Amygdala (tissue), 56 donors: Measurements from ENCODE around the gene SERPINB13.
A peak's percentile ranks its signal among the peaks of the same experiment; 100 is the strongest.
"Not testable (repeated sequence)": the region's sequence is repeated elsewhere in the genome, so short reads cannot be mapped to it uniquely, and the experiment has no call there.

Experiments used
- DNase-seq, 56 donors: peaks; one replicate each; lab custom pipeline; 2025; lab: John Stamatoyannopoulos, UW

Gene SERPINB13

DNA sequence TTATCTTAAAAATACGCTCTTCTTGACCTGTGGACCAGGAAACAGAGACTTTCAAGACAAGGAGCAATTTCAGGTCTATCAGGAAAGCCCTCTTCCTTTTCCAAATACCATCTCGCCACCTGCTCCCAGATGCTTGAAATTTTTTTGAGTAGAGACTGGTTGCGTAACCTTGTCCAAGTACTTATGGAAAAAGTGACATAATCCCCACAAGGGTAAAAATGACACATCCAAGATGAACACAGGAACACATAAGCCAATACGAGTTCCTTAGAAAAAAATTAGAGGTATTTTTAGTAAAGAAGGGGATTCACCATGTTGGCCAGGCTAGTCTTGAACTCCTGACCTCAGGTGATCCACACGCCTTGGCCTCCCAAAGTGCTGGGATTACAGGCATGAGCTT lies 1.8 kb downstream of the SERPINB13 start:
- DNase-seq = no peak

GRCh38 chr18:63590373-63590772 lies 3.2 kb downstream of the SERPINB13 start:
- no peak for DNase-seq

- DNase-seq = no peak
Measured at GRCh38 chr18:63590966-63591695, 4.0 kb downstream of the SERPINB13 start.

DNA sequence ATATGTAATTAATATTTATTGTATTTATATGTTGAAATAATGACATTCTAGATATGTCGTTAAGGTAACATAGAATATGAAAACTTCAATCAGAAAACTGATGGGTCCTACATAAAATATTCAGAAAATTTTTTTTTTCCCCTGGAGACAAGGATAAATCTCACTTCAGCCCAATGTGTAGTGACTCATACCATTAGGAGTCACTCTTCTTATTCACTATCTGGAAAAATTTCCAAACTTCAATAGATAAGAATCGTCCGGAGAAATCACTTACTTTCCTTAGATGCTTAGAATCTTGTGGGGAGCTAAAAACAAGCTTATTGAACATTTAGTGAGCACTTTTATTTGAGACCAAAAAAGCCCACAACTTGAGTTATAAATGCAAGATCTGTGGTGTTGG lies 4.6 kb downstream of the SERPINB13 start:
- no peak for DNase-seq

GRCh38 chr18:63592471-63592870 lies 5.3 kb downstream of the SERPINB13 start:
- no peak for DNase-seq

- no peak for DNase-seq
Measured at GRCh38 chr18:63596964-63597363, 9.8 kb downstream of the SERPINB13 start.

GRCh38 chr18:63603355-63603754 lies 16.2 kb downstream of the SERPINB13 start:
- DNase-seq = no peak

- no peak for DNase-seq
Measured at GRCh38 chr18:63603772-63604171, 16.6 kb downstream of the SERPINB13 start.

DNA sequence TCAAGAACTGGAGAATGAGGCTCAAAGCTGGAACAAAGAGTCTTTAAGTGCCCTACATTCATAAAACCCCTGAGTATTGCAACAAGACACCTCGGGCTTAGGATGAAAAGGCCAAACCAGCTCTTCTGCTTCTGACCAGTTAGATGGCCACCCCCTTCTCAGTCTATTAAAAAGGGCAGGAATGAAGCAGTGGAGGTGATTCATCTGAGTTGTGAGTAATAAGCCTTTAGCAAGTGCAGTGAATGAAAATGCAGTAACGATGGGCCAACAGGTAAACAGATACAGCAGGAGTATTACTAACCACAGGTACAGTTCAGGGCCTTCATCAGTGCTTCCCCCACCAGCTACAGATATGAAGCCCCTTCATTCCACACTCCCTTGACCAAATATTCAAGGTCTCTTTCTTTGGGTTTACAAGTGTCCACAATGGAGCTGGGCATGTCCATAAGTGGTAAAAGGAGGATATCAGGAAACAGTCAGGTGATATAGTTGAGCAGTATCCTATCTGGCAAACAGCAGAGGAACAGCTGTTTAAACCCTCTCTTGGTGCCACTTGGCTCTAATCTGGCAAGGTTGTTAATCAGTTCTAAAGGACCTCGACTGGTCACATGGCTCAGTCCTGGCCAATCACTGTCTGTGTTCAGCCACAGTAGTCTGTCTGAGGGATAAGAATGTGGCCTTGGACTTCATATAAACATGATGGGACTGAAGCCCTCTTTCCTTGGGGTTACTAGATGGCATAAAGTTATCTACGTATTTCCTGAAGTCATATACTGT lies 17.8 kb downstream of the SERPINB13 start:
- peak in 1 of 56 donors; percentile 41 for DNase-seq

- DNase-seq = no peak
Measured at GRCh38 chr18:63606526-63606925, 19.4 kb downstream of the SERPINB13 start.

DNA sequence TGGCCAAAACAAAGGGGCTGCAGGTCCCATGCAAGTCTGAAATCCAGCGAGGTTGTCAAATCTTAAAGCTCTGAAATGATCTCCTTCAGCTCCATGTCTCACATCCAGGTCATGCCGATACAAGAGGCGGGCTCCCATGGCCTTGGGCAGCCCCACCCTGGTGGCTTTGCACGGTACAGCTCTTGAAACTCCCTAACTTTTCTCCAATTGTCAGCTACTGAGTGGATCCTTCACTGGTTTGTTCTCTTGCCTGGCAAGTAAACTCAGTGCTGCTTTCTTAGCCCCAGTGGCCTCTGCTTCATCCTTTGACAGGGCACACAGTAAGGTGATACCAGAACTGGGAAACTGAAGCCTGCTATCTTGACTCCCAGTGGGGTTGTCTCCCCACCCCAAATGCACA lies 26.3 kb downstream of the SERPINB13 start:
- no peak for DNase-seq

- no peak for DNase-seq
Measured at GRCh38 chr18:63617049-63617914, 30.1 kb downstream of the SERPINB13 start.

- no peak for DNase-seq
Measured at GRCh38 chr18:63617915-63618234, 30.7 kb downstream of the SERPINB13 start.

GRCh38 chr18:63619661-63620060 lies 32.5 kb downstream of the SERPINB13 start:
- no peak for DNase-seq

- no peak for DNase-seq
Measured at GRCh38 chr18:63624863-63625262, 37.7 kb downstream of the SERPINB13 start.

DNA sequence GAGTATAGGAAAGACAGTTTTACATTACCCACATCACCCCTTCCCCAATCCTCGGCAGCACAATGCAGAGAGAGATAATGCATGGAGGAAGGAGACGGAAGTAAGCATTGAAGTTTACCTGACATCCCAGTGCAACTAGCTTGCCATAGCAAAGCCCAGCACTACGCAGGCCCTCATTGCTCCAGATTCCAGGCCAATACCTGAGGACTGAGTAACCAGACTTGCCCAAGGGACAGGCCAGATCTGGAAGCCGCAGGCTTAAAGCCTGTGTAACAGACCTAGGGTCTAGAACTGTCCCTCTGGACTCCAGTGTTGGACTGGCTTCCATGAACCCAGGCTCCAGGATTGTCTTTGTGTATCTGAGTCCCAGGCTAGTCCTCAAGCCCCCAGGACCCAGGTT lies 39.3 kb downstream of the SERPINB13 start:
- no peak for DNase-seq

DNA sequence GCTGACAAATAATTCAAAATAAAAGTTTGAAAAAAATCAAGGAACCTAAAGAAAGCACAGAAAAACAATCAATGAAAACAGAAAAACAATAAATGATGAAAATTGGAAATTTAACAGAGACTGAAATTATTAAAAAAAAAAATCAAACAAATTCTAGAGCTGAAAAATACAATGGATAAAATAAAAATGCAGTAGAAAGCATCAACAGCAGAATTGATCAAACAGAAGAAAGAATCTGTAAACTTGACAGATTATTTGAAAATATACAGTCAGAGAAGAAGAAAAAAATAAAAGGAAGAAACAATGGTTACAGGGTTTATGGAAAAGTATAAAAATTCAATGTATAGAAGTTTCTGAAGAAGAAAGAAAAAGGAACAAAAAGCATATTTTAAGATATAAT lies 40.7 kb downstream of the SERPINB13 start:
- DNase-seq = no peak

GRCh38 chr18:63637703-63638102 lies 50.6 kb downstream of the SERPINB13 start:
- DNase-seq = no peak

DNA sequence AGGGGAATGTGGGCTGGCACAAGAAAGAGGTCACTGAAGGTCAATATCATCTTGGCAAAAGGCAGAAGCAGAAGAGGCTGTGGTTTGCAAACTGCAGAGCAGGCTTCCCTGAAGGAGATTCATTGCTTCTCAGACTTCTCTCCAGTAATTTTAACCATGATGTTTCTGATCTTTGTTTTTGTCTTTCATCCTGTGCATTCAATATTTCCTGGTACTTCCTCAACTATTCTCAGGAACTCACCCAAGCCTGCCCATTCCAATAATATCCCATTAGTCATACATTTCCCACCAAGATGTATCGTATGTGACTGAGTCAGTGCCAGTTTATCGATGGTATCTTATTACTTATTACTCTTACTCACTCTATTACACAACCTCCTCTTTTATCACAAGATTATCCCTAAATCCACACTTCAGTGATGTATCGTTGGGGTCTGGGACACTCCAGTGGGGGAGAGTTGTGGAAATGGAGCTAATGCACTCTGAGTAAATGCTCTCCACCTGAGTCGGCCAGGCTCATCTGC lies 54.1 kb downstream of the SERPINB13 start:
- not testable (repeated sequence) for DNase-seq

DNA sequence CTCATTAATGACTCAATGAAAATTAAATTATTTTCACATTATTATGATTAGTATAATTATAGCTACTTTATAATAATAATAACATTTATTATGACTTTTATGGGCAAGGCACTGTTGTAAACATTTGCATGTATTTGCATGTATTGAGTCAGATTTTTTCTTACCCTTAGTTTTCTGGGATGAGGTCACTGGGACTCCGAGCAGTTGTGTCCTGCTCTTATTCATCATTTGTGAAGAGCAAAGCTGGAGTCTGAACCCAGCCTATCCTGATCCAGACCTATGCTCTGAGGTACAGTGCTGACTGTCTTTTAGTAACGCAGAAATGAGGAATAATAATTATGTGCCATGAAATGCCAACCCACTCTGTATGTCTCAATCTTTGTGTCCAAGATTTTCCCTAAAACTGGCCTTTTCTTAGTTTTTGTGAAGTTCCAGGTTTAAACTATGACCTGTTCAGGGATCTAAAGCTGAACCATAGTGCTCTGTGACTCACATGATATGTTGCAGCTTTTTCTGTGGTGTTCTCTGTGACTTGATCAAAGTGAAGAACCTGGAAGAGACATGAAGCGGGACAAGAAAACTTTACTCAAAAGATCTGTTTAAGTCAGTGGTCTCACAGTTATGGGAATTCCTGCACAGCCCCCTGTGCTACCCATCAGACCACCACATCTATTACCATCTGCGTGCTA lies 55.7 kb downstream of the SERPINB13 start:
- DNase-seq = not testable (repeated sequence)
